ENCODE results near the gene PAX8.

Gene PAX8

DNA sequence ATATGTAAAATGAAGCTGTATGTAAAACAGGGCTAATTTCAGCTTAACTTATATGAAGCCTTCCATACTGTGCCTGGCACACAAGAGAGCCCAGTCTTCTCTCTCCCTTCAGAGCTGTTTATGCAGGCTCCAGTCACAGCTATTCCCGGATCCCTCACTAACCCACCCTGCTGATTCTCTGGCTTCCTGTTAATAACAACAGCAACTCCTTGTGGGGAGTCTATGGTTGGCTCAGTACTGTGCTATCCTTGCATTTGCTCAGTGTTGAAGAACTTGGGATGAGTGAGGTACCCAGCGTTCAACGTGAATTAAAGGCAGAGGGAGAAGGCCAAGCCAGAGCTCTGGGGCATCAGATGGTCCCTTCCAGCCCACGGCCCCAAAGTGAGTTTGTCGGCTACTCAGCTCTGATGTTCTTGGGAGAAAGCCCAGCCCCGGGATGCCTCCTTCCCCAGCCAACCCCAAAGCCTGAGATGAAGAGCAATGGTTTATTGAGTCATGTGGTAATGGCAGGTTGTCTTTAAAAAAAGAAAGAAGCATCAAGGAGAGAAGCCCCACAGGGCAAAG, 61.7 kb downstream of the PAX8 start:
- DNase-seq (ENCODE audit: low read depth): no peak
- TF ChIP-seq, protein P1, sequence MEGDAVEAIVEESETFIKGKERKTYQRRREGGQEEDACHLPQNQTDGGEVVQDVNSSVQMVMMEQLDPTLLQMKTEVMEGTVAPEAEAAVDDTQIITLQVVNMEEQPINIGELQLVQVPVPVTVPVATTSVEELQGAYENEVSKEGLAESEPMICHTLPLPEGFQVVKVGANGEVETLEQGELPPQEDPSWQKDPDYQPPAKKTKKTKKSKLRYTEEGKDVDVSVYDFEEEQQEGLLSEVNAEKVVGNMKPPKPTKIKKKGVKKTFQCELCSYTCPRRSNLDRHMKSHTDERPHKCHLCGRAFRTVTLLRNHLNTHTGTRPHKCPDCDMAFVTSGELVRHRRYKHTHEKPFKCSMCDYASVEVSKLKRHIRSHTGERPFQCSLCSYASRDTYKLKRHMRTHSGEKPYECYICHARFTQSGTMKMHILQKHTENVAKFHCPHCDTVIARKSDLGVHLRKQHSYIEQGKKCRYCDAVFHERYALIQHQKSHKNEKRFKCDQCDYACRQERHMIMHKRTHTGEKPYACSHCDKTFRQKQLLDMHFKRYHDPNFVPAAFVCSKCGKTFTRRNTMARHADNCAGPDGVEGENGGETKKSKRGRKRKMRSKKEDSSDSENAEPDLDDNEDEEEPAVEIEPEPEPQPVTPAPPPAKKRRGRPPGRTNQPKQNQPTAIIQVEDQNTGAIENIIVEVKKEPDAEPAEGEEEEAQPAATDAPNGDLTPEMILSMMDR (IDR thresholded peaks at IDR 0.05; ENCODE audit: insufficient read depth, low read depth, low read length, missing control alignments): no peak
- no peak overlapping the region for H3K4me3 ChIP-seq (ENCODE audit: low read length)

DNA sequence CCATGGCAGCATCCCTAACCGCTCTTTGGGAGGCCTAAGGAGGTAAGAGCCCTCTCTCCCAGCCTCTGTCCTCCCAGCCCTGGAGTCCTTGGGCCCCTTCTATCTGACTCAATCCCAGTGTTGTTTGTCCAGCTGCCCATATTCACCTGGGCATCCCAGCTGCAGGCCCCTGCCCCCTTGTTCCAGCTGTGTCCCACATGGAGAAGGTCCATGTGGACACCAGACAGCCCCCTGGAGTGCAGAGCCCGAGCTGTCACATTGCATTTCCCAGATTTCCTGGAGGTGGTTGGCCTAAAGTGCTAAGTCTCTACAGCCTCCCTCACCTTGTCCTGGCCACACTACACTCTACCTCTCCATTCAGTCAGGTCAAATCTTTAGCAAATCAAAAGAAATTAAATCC, 62.4 kb downstream of the PAX8 start:
- DNase-seq (ENCODE audit: low read depth): no peak
- TF ChIP-seq, protein P1 (IDR thresholded peaks at IDR 0.05; ENCODE audit: insufficient read depth, low read depth, low read length, missing control alignments): no peak
- no peak overlapping the region for H3K4me3 ChIP-seq (ENCODE audit: low read length)

DNA sequence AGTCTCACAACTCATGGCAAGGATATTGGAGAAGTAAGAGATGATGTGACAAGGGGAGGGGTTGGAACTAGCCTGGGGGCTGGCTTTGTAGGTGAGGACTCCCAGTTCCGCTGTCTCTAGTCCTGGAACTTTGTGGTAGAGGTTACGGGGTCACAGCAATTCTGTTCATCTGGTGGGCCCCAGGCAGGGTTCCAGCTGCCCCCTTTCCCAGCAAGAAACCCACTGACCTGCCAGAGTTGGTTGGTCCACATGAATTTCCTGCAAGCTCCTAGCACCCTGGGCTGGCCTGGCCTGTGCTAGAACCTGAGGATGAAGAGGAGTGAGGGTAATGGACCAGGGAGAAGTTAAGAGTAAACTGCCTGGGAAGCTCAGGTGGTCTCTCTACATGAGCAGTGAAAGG, 63.7 kb downstream of the PAX8 start:
- H3K4me3 ChIP-seq (ENCODE audit: low read length): no peak overlapping the region
- no peak for DNase-seq (ENCODE audit: low read depth)
- TF ChIP-seq, protein P1 (IDR thresholded peaks at IDR 0.05; ENCODE audit: insufficient read depth, low read depth, low read length, missing control alignments): no peak

DNA sequence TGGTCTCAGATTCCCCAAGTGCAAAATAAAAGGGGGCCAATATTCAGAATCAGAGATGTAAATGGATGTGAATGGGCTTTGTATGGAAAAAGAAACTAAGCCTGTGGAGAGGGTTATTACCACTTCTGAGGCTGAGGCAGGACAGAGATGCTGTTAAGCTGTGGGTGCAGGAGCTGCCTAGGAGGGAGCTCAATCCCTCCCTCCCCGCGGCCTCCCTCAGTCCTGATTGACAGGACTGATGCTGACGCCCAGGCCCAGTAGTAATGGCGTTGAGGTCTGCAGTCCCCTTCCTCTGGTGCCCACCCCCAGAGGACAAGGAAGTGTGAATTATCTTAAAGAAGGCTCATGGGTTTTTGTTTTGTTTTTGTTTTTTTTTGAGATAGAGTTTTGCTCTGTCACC, 64.6 kb downstream of the PAX8 start:
- TF ChIP-seq, protein P1 (IDR thresholded peaks at IDR 0.05; ENCODE audit: insufficient read depth, low read depth, low read length, missing control alignments): no peak
- no peak overlapping the region for H3K4me3 ChIP-seq (ENCODE audit: low read length)
- DNase-seq (ENCODE audit: low read depth): no peak

DNA sequence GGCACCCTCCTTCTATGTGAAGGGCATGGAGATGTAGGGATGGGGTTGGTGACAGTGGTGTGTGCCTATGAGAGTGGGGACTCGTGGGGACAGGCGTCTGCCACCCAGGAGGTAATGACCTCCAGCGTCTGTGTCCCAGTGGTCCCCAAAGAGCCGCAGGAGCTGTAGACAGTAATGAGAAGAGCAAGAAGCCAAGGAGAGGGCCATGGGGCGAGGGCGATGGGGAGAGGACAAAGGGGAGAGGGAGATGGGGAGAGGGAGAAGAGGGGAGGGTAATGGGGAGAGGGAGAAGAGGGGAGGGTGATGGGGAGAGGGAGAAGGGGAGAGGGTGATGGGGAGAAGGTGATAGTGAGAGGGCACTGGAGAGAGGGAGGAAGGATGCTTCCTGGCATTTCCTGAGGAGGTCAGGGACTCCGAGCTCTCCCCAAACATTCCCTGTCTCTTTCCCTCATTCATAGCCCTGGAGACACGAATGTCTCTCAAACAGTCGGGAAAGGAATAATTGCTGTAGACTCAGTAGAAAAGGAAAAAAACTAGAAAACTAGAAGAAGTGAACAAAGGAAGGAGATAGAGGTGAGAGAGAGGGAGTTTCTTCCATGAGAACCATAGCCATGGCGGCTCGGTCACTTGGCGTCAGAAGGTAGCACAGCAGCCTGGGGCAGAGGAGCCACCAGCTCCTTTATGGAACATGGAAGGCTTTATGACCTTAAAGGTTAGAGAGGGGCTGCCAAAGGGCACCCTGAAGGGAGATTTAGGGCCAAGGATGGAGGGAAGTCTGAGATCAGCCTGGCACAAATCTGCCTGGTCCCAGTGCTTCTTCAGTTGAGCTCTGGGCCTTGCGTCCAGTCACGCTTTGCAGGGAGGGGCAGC, 65.4 kb downstream of the PAX8 start:
- DNase-seq (ENCODE audit: low read depth): no peak
- TF ChIP-seq, protein P1 (IDR thresholded peaks at IDR 0.05; ENCODE audit: insufficient read depth, low read depth, low read length, missing control alignments): no peak
- no peak overlapping the region for H3K4me3 ChIP-seq (ENCODE audit: low read length)

DNA sequence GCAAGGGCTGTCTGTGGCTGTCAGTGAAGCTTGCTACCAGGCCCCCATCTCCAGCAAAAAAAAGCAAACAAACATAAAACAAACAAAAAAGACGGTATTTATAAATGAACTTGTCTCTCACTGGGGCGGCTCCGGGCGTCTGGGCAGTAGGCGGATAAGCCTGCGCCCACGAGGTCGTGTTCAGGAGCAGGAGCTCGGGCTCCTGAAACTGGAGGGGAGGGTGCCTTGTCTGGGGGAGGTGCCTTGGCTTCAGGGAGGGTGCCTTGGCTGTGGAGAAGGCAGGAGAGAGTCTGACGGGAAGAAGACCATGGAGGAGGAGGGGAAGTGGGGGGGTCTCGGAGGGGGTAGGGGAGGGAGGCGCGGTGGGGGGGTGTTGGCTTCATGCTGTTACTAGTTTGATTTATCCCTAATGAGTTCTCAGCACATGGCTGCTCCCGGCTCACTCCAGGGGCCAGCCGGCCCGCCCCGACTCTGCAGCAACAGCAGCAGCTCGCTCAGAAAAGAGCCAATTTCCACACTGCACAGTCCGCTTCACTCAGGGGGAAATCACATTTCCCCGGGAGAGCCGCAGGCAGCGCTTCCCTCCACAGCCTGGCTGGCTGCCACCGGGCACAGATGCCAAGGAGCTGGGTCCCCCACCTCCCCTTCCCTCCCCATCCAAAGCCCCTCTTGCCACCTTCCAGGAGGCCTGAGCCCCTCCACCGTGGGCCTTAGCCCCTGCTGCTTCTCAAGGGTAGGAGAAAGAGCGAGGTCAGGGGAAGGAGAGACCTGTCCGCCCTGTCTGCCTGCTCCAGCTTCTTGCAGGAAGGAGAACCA, 66.3 kb downstream of the PAX8 start:
- DNase-seq (ENCODE audit: low read depth): no peak
- no peak overlapping the region for H3K4me3 ChIP-seq (ENCODE audit: low read length)
- TF ChIP-seq, protein P1 (IDR thresholded peaks at IDR 0.05; ENCODE audit: insufficient read depth, low read depth, low read length, missing control alignments): no peak
